ENCODE data around the gene ALG3. TPM values are rescaled to one million over a fixed set of nuclear protein-coding genes. Genes with fewer than 3 reads are reported as not detected.
"Not testable (repeated sequence)": the region's sequence is repeated elsewhere in the genome, so short reads cannot be mapped to it uniquely, and the experiment has no call there.

ALG3 gene
- total and polyA plus RNA-seq, 2 experiments from 2014 or later = 40.2 to 52.4 TPM

DNA sequence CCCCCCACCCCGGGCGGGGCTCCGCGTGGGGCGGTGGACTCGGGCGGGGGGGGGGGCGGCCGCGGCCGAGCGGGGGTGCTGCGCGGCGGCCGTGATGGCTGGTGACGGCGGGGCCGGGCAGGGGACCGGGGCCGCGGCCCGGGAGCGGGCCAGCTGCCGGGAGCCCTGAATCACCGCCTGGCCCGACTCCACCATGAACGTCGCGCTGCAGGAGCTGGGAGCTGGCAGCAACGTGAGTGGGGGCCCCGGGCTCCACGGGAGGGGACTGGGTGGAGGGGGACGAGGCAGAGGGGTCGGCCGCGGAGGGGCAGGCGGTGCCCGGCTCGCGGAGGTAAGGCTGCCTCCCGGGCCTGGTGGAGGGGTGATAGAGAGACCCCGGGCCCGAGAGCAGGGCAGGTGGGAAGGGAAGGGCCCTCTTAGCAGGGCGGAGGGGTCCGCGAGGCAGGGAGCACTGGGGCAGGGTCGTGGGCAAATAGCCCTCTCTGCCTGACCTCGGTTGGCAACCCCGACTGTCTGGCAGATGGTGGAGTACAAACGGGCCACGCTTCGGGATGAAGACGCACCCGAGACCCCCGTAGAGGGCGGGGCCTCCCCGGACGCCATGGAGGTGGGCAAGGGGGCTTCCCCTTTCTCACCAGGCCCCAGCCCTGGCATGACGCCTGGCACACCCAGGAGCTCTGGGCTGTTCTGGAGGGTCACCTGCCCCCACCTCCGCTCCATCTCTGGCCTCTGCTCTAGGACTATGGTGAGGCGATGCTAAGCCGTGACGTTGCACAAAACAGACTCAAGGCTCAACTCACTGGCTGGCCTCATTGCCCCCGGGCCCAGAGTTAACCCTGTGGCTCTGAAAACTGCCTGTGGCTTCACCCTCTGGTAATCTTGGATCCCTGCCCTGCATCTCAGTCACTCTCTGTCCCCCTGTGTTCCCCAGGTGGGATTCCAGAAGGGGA is 27.5 kb upstream of the ALG3 start, which contains the start of gene ECE2:
ECE2 (plus strand) TSS at position 62 of the 950 bp plus-strand sequence; CDS start at position 194, 132 bp downstream.
- Histone ChIP-seq H3K4me3 (no peak within 1 kb of the TSS), H3K36me3 (no peaks in the 10 kb centered on the region), H3K27me3 (peaks cover 73% of the 10 kb centered on the region), H3K27ac (no peak within 1 kb of the TSS), H3K4me1 (ENCODE audit: low read depth) (peaks cover 9% of the 10 kb centered on the region), H3K9me3 (ENCODE audit: low read depth) (no peaks in the 10 kb centered on the region)
- no peak for DNase-seq (ENCODE audit: low read depth in 1 of 2, low spot score in 1 of 2)
- TF ChIP-seq, protein P1, sequence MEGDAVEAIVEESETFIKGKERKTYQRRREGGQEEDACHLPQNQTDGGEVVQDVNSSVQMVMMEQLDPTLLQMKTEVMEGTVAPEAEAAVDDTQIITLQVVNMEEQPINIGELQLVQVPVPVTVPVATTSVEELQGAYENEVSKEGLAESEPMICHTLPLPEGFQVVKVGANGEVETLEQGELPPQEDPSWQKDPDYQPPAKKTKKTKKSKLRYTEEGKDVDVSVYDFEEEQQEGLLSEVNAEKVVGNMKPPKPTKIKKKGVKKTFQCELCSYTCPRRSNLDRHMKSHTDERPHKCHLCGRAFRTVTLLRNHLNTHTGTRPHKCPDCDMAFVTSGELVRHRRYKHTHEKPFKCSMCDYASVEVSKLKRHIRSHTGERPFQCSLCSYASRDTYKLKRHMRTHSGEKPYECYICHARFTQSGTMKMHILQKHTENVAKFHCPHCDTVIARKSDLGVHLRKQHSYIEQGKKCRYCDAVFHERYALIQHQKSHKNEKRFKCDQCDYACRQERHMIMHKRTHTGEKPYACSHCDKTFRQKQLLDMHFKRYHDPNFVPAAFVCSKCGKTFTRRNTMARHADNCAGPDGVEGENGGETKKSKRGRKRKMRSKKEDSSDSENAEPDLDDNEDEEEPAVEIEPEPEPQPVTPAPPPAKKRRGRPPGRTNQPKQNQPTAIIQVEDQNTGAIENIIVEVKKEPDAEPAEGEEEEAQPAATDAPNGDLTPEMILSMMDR (IDR thresholded peaks at IDR 0.05; ENCODE audit: low read depth, low read length) = no peak

DNA sequence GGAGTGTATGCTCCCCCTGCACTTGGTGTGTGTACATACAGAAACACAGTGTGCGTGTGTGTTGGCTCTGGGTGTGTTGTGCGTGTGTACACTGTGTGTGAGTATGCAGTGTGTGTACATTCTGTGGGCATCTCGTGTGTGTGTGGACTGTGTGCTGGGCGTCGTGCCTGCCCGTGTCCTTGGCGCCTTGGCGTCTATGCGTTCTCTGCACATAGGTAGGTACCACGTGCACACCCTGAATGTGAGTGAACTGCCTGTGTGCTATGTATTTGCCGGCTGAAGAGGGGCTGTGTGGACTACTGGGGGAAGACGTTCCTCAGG is 26.6 kb upstream of the ALG3 start:
- TF ChIP-seq, protein P1 (IDR thresholded peaks at IDR 0.05; ENCODE audit: low read depth, low read length) = no peak
- DNase-seq (ENCODE audit: low read depth in 1 of 2, low spot score in 1 of 2) = no peak
- H3K9me3 ChIP-seq (ENCODE audit: low read depth) = no peaks in the 10 kb centered on the region
- H3K4me3 ChIP-seq = no peak overlapping the region
- H3K4me1 ChIP-seq (ENCODE audit: low read depth) = peaks cover 9% of the 10 kb centered on the region
- peaks cover 70% of the 10 kb centered on the region for H3K27me3 ChIP-seq
- H3K27ac ChIP-seq = no peak overlapping the region
- H3K36me3 ChIP-seq = no peaks in the 10 kb centered on the region

DNA sequence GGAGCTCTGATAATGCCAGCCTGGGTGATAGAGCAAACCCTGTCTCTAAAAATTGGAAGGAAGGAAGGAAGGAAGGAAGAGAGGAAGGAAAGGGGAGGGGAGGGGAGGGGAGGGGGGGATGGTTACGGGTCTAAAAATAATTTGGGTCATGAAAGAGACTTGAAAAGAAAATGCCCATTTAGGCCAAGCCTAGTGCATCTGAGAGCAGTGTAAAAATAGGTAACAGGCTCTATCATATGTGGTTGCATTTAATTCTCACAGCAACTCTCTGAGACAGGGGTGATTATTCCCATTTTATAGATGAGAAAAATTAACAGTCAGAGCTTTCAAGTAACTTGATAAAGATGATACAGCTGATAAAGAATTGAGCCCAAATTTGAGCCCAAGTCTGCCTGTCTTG is 23.5 kb upstream of the ALG3 start:
- TF ChIP-seq, protein P1 (IDR thresholded peaks at IDR 0.05; ENCODE audit: low read depth, low read length) = no peak
- H3K36me3 ChIP-seq = no peaks in the 10 kb centered on the region
- no peak overlapping the region for H3K27ac ChIP-seq
- H3K9me3 ChIP-seq (ENCODE audit: low read depth) = no peaks in the 10 kb centered on the region
- no peak overlapping the region for H3K4me3 ChIP-seq
- H3K27me3 ChIP-seq = peaks cover 56% of the 10 kb centered on the region
- H3K4me1 ChIP-seq (ENCODE audit: low read depth) = peaks cover 9% of the 10 kb centered on the region
- no peak for DNase-seq (ENCODE audit: low read depth in 1 of 2, low spot score in 1 of 2)

DNA sequence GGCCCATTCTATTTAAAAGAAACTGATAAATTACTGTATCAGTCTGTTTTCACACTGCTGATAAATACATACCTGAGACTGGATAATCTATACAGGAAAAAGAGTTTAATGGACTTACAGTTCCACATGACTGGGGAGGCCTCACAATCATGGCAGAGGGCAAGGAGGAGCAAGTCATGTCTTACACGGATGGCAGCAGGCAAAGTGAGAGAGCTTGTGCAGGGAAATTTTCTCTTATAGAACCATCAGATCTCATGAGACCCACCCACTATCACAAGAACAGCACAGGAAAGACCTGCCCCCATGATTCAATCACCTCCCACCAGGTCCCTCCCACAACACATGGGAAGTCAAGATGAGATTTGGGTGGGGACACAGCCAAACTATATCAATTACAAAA is 18.5 kb upstream of the ALG3 start:
- not testable (repeated sequence) for H3K36me3 ChIP-seq; DNase-seq (ENCODE audit: low read depth in 1 of 2, low spot score in 1 of 2); H3K9me3 ChIP-seq (ENCODE audit: low read depth); H3K27ac ChIP-seq; H3K4me3 ChIP-seq; H3K4me1 ChIP-seq (ENCODE audit: low read depth)
- peaks cover 54% of the 10 kb centered on the region for H3K27me3 ChIP-seq

DNA sequence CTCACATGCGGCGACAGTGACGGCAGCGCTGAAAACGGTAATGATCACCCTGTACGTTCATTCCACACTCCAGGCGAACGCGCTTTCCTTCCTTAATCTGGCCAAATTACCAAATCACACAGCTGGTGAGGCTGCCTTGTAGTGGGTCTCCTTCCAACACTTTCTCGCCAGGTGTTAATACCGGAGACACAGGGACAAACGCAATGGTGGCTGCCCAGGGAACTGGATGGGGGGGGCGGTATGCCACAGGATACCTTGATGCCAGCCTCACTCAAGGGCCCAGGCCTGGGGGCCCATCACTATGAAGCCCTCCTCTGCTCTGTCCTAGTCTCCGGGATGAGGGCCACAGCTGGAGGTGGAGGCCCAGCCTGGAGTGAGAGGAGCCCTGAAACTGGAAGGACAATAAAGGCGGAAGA is 14.0 kb upstream of the ALG3 start:
- no peak overlapping the region for H3K27ac ChIP-seq
- H3K36me3 ChIP-seq = no peaks in the 10 kb centered on the region
- H3K4me1 ChIP-seq (ENCODE audit: low read depth) = peaks cover 4% of the 10 kb centered on the region
- H3K4me3 ChIP-seq = no peak overlapping the region
- TF ChIP-seq, protein P1 (IDR thresholded peaks at IDR 0.05; ENCODE audit: low read depth, low read length) = no peak
- no peaks in the 10 kb centered on the region for H3K9me3 ChIP-seq (ENCODE audit: low read depth)
- DNase-seq (ENCODE audit: low read depth in 1 of 2, low spot score in 1 of 2) = no peak
- peaks cover 84% of the 10 kb centered on the region for H3K27me3 ChIP-seq

Measured in cardiac muscle cell (in vitro differentiated cells and primary cell).